Cardiac fibroblast (primary cell): Measurements from ENCODE around the gene RAB4B.
A peak's percentile ranks its signal among the peaks of the same experiment; 100 is the strongest.
"Not testable (repeated sequence)": the region's sequence is repeated elsewhere in the genome, so short reads cannot be mapped to it uniquely, and the experiment has no call there.

Source experiments
- DNase-seq, 2 donors: peaks; one replicate each; pipeline versions ENCODE4 v3.0.0 to v3.0.0-alpha.2; 2010; ENCODE audit warnings: low read depth in 2 of 2
- H3K4me3 ChIP-seq, 2 donors: replicated peaks in 1 of 2; 1 replicate in 1 of 2; 2 replicates in 1 of 2; pipeline ENCODE4 v1.5.1; 2011; ENCODE audit warnings: low read depth in 2 of 2, low read length in 2 of 2, mild to moderate bottlenecking in 2 of 2, moderate library complexity in 1 of 2
- CTCF ChIP-seq: IDR thresholded peaks from one replicate; pipeline ENCODE4 v1.5.1; 2011; ENCODE audit warnings: low read depth, mild to moderate bottlenecking, low read length, inconsistent platforms

RAB4B gene

GRCh38 chr19:40810160-40810559 is 32.1 kb downstream of the RAB4B start:
- peak overlapping the region in 1 of 2 donors; percentile 3 for H3K4me3 ChIP-seq
- no peak for DNase-seq
- TF ChIP-seq CTCF: no peak

- DNase-seq: peak; percentile 87 to 92
- H3K4me3 ChIP-seq: peak overlapping the region; percentile 23 to 46
These were observed 32.8 kb downstream of the RAB4B start for GRCh38 chr19:40810649-40811408.

DNA sequence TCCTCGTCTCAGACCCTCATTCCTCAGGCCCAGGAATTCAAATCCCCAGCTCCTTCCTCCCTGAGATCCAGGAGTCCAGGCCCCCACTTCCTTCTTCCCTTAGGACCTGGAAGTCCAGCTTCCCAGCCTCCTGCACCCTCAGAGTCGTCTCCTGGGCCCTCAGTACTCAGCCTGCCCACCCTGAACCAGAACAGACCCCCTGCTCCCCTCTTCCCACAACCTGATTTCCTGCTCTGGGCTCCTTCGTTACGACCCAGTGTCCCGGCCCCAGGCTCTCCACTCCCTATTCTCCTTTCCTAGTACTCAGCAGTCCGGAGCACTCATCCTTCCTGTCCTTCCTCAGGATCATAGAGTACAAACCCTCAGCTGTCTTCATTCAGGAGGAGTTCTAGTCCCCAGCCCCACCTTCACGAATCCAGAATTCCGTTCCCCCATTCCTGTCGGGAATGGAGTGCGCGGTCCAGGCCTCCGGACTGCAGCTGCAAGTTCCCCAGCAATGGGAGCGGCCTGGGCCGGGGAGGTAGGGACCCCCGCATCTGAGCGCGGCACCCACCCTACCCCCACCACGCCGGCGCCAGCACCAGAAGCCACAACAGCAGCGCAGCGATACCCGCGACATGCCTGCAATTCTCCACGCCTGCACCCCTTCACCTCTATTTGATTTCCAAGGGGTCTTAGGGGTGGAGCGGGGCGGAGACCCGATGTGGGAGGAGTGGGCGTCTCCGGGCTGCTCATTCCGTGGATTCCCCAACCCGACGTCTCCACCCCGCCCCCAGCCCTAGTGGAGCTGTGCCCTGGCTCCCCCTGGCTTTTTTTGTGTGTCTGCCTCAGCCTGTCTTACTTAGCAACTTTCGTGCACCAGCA is 33.7 kb downstream of the RAB4B start:
- no peak overlapping the region for H3K4me3 ChIP-seq
- no peak for DNase-seq
- no peak for TF ChIP-seq CTCF

DNA sequence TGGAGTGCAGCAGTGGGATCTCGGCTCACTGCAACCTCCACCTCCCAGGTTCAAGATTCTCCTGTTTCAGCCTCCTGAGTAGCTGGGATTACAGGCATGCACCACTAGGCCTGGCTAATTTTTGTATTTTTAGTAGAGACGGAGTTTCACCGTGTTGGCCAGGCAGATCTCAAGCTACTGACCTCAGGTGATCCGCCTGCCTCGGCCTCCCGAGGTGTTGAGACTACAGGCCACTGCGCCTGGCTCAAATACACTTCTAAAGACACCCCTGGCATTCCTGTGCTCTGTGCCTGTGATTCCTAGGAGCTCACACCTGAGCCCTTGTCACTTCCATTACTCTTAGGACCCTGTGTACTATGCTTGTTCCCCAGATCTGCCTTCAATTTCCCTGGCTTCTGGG is 34.5 kb downstream of the RAB4B start:
- not testable (repeated sequence) for DNase-seq, H3K4me3 ChIP-seq

- DNase-seq: peak in 1 of 2 donors; percentile 74
- TF ChIP-seq CTCF: no peak
- no peak overlapping the region for H3K4me3 ChIP-seq
These were observed 35.1 kb downstream of the RAB4B start for GRCh38 chr19:40813182-40813581.

DNA sequence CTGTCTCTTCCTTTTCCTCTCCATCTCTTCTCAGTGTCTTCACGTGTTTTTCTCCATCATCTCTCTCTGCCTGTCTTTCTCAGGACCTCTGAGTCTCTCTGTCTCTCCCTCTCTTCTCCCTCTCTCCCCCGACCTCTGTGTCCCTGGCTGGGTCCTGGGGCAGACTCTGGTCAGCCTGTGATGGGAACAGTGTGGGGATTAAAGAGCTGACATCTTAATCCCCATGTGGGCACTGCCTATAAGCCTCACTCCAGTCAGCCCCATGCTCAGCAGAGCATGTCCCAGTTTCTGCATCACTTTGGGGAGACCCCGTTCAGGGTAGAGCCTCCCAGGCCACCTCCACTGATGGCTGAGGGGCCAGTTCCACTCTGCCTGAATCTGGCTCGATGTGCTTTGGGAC is 37.2 kb downstream of the RAB4B start:
- no peak overlapping the region for H3K4me3 ChIP-seq
- no peak for DNase-seq
- TF ChIP-seq CTCF: no peak

- TF ChIP-seq CTCF: peak; percentile 28
- DNase-seq: peak; percentile 61 to 63
- peak overlapping the region in 1 of 2 donors; percentile 38 for H3K4me3 ChIP-seq
These were observed 40.7 kb downstream of the RAB4B start for GRCh38 chr19:40818480-40819399.
